Astrocyte of the cerebellum (primary cell): ENCODE measurements around the gene PLPP1.

Experiments used
- DNase-seq: peaks from one replicate; pipeline ENCODE4 v3.0.0-alpha.2; 2011; ENCODE audit warnings: low read depth
- H3K4me3 ChIP-seq: 2 replicates; pipeline ENCODE4 v1.5.1; 2011; ENCODE audit warnings: mild to moderate bottlenecking, low read depth, low read length, moderate library complexity
- in situ Hi-C: cut with HindIII; loops from 2 replicates; pipeline ENCODE4 v1.10.0; 2017; ENCODE audit warnings: low sequenced_read_pairs
- TF ChIP-seq, protein P1 (sequence below): IDR thresholded peaks from 2 replicates; pipeline ENCODE4 v1.5.1; 2012; ENCODE audit warnings: low read length, low read depth, moderate library complexity, mild to moderate bottlenecking; ENCODE audit errors: missing control alignments

PLPP1 gene

DNA sequence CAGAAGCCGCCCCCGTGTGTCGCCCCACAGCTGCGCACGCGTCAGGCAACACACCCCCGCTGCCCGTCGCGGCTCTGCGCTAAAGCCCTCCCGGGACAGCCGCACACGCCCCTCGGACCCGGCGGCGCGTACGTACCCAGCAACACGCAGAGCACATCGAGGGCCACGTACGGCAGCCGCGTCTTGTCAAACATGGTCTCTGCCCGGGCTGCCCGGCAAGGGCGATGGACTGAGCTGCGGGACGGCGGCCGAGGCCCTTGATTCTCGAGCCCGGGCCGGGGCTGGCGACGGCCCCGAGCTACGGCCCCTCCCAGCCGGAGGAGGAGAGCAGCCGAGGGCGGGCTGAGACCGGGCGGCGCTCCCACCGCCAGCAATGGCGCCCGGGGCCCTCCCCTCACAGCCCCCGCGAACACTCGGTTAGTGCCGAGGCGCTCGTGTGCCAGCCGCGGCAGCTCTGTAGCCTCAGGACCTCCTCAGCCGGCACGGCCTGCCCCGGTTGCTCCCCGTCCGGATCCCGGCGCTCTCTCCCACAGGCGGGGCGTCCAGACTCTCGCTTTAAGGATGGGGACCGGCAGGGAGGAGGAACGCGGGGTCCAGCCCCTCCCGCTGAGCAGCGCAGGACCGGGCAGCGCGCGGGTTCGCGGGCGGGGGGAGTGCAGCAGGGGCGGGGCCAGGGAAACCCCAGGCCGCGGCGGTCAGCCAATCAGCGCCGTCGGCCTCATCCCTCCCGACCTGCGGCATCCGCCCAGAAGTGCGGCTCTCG, at the start of gene PLPP1:
TSS of gene PLPP1 (minus strand) at position 529 of the 763 bp plus-strand sequence. CDS start at position 194, 335 bp downstream.
- TF ChIP-seq, protein P1, sequence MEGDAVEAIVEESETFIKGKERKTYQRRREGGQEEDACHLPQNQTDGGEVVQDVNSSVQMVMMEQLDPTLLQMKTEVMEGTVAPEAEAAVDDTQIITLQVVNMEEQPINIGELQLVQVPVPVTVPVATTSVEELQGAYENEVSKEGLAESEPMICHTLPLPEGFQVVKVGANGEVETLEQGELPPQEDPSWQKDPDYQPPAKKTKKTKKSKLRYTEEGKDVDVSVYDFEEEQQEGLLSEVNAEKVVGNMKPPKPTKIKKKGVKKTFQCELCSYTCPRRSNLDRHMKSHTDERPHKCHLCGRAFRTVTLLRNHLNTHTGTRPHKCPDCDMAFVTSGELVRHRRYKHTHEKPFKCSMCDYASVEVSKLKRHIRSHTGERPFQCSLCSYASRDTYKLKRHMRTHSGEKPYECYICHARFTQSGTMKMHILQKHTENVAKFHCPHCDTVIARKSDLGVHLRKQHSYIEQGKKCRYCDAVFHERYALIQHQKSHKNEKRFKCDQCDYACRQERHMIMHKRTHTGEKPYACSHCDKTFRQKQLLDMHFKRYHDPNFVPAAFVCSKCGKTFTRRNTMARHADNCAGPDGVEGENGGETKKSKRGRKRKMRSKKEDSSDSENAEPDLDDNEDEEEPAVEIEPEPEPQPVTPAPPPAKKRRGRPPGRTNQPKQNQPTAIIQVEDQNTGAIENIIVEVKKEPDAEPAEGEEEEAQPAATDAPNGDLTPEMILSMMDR, result no peak
- peak within 1 kb of the TSS; percentile 82 for H3K4me3 ChIP-seq
- in situ Hi-C loops, result no loop called here
- DNase-seq, result peak; percentile 44

DNA sequence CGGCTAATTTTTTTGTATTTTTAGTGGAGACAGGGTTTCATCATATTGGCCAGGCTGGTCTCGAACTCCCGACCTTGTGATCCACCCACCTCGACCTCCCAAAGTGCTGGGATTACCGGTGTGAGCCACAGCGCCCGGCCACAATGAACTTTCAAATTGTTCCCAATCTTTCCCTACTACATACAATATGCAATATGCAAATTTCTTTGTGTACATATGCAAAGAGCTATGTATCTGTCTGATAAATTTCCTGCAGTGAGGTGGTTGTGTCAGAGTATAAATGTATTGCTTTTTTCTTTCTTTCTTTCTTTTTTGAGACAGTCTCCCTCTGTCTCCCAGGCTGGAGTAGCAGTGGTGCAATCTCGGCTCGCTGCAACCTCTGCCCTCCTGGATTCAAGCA, 48.8 kb upstream of the PLPP1 start:
- in situ Hi-C loops, result no loop called here
- DNase-seq, result no peak
- no peak overlapping the region for H3K4me3 ChIP-seq
- TF ChIP-seq, protein P1, result no peak

DNA sequence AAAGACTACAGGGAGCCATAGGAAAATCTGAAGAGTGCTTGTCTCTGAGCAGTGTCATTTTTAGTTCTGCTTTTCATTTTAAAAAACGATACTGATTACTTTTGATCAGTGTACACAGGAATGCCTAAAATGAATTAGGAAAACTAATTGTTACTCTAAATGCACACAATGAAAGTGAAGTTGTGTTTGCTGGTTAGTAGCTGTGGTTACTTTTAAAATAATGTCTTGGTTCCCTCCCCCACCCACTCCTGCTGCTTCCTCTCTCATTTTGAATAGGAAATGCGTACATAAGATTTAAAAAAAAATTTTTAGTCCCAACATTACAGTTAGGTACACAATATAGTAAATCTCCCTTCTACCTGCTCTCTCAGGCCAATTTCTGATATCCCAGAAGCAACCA, 47.5 kb upstream of the PLPP1 start:
- TF ChIP-seq, protein P1, result no peak
- no peak overlapping the region for H3K4me3 ChIP-seq
- in situ Hi-C loops, result no loop called here
- no peak for DNase-seq

DNA sequence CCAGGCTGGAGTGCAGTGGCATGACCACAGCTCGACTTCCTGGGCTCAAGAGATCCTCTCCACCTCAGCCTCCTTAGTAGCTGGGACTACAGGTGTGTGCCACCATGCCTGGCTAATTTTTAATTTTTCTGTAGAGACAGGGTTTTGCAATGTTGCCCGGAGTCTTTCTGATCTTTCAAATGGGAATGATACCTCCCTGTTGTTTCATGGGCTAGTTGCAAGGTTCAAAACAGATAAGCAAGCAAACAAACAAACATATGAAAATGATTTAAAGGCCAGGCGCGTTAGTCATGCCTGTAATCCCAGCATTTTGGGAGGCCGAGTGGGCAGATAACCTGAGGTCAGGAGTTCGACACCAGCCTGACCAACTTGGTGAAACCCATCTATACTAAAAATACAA, 45.3 kb upstream of the PLPP1 start:
- H3K4me3 ChIP-seq, result no peak overlapping the region
- in situ Hi-C loops, result no loop called here
- DNase-seq, result no peak

DNA sequence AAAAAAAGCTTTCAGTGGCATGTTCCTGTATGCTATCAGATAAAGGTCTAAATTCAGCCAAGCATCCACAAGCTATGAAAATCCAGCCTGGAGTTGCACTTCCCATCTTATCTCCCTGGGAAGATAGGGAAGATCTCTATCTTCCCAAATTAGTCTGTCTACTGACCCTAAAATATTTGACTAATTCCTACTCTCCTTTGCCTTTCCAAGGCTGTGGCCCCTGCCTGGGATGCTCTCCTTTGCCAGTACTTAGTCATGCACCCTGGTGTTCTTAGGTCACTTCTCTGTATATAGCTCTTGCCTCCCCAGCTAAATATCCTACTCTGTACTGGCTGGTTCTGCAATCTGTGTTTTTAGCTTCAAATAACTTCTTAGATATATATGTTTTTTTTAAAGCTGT, 44.0 kb upstream of the PLPP1 start:
- TF ChIP-seq, protein P1, result no peak
- no peak for DNase-seq
- no peak overlapping the region for H3K4me3 ChIP-seq
- in situ Hi-C loops, result loop anchor here (5.0 kb wide), 1 partner anchor 49 kb away; no protein-coding TSS in a partner anchor

More for the DNA sequence above, 45.3 kb upstream of the PLPP1 start:
- TF ChIP-seq, protein P1, result no peak

DNA sequence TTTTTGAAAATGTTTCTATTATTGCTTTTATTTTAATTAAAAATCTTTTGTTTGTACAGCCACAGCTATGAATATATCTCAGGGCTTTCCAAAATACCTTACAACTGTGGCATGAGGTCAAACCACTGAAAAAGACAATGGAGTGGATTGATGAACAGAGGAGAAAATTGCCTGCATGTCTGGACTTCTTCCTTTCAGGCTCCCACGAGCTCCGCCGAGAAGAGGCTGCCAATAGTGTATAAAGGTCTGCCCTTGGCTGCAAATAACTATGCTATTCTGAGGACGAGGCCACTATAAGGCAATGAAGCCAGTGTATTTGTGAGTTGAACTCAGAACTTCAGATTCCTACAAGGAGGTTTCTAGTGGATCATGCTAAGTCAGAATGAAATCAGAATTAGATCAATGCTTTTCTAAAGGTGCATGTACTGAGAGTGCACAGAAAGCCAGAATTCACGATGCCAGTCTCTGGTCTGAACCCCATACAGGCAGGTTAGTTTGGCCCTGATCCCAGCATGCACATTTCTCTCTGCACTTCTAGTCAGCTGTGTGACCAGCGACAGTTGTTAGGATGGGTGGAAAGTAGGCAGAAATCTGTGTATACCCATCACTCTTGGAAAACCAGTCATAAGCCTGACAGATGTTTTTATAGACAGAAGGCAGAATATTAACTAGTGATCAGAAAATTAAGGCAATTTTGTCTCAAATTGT, 42.7 kb upstream of the PLPP1 start:
- TF ChIP-seq, protein P1, result no peak
- in situ Hi-C loops, result loop anchor here (5.0 kb wide), 1 partner anchor 50 kb away; no protein-coding TSS in a partner anchor
- peak; percentile 48 for DNase-seq
- H3K4me3 ChIP-seq, result no peak overlapping the region
